GM12875 (cell line): ENCODE measurements around the gene UNC5A.

Experiments
- H3K4me3 ChIP-seq: one replicate; pipeline ENCODE4 v1.5.1; 2011; ENCODE audit warnings: low read depth, low read length, control low read depth
- CTCF ChIP-seq: IDR thresholded peaks from 2 replicates; pipeline ENCODE4 v1.5.1; 2011; ENCODE audit warnings: low read depth, mild to moderate bottlenecking, control low read depth, inconsistent platforms, low read length, moderate library complexity, borderline replicate concordance; ENCODE audit not compliant: insufficient read depth

The UNC5A gene

DNA sequence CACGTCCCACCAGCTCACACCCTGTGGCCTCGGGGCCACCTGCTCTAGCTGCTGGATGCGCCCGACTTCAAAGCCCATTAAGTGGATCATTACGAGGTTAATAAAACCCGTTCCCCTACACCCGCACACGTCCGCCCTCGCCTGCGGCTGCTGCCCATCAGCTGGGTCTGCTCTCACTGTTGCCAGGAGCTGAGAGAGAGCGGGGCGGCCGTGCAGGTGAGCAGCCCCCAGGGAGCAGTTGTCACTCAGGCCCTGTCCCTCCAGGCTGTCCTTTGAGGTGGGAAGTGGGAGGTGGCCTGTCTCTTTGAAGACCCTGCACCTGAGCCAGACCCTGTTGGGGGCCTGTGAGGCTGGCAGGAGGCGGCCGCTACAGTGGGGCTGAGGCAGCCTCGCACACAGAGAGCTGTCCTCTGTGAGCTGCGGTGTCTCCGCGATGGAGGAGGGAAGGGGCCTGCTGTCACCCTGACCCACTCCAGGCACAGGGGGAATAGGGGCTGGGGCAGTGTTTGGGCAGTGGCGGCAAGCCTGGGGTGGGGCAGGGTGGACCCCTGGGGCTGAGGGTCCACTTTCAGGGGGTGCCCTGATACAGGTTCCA lies 12.8 kb upstream of the UNC5A start:
- TF ChIP-seq CTCF, result no peak
- H3K4me3 ChIP-seq, result no peak overlapping the region

- TF ChIP-seq CTCF, result no peak
- no peak overlapping the region for H3K4me3 ChIP-seq
These were observed 12.1 kb upstream of the UNC5A start for GRCh38 chr5:176798086-176798876.

DNA sequence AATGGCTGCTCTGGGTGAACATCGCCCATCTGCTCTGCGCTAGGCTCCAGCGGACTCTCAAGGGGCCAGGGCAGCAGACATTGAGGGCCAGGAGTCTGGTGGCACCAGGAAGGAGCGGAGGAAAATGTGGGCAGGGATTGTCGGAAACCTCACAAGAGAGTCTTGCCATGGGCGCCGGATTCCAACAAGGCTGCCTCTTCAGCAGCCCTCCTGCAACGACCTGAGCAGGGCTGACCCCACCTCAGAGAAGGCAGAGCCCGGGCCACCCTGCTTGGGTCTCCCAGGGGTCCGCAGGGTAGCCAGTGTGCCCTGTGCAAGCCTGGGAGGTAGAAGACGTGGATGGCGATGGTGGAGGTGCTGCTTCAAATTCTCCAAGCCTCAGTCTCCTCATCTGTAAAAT lies 11.4 kb upstream of the UNC5A start:
- H3K4me3 ChIP-seq, result no peak overlapping the region
- TF ChIP-seq CTCF, result no peak

DNA sequence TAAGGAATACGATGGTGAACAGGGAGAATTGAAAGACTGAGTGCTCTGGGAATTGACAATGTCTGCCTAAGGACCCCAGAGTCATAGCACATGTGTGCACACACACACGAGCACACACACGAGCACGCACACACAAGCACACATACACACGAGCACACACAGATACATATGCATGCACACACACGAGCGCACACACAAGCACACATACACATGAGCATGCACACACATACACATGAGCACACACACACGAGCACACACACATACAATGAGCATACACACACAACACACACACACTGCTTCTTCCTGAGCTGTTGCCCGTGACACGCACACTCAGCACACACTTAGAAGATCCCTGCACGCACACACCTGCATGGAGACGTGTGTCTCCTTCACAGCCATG lies 10.9 kb upstream of the UNC5A start:
- no peak overlapping the region for H3K4me3 ChIP-seq
- no peak for TF ChIP-seq CTCF

GRCh38 chr5:176800024-176800423 lies 10.3 kb upstream of the UNC5A start:
- TF ChIP-seq CTCF, result no peak
- no peak overlapping the region for H3K4me3 ChIP-seq

- H3K4me3 ChIP-seq, result no peak overlapping the region
- TF ChIP-seq CTCF, result no peak
These were observed 8.1 kb upstream of the UNC5A start for GRCh38 chr5:176802116-176802784.
